Epithelial cell of proximal tubule (primary cell): ENCODE results near the gene PKDCC. TPM values are rescaled to one million over a fixed set of nuclear protein-coding genes. Genes with fewer than 3 reads are reported as not detected.
"Not testable (repeated sequence)": the region's sequence is repeated elsewhere in the genome, so short reads cannot be mapped to it uniquely, and the experiment has no call there.

Source experiments
- DNase-seq: peaks from one replicate; pipeline ENCODE4 v3.0.0-alpha.2; 2011; ENCODE audit warnings: low read depth
- H3K4me3 ChIP-seq: 2 replicates; pipeline ENCODE4 v1.5.1; 2011; ENCODE audit warnings: low read depth, mild to moderate bottlenecking, low read length
- CTCF ChIP-seq: conservative IDR thresholded peaks from 2 replicates; pipeline ENCODE4 v1.5.1; 2012; ENCODE audit warnings: low read depth, mild to moderate bottlenecking, low read length
- total RNA-seq: library from RNA; depleted of rRNA; stranded (reverse); fragments of >200 nt; gene quantifications from 2 replicates; pipeline ENCODE4 v1.2.3, GENCODE V29; 2015

The PKDCC gene
- total RNA-seq, 1 donor from 2014 or later, result 51.1 TPM

DNA sequence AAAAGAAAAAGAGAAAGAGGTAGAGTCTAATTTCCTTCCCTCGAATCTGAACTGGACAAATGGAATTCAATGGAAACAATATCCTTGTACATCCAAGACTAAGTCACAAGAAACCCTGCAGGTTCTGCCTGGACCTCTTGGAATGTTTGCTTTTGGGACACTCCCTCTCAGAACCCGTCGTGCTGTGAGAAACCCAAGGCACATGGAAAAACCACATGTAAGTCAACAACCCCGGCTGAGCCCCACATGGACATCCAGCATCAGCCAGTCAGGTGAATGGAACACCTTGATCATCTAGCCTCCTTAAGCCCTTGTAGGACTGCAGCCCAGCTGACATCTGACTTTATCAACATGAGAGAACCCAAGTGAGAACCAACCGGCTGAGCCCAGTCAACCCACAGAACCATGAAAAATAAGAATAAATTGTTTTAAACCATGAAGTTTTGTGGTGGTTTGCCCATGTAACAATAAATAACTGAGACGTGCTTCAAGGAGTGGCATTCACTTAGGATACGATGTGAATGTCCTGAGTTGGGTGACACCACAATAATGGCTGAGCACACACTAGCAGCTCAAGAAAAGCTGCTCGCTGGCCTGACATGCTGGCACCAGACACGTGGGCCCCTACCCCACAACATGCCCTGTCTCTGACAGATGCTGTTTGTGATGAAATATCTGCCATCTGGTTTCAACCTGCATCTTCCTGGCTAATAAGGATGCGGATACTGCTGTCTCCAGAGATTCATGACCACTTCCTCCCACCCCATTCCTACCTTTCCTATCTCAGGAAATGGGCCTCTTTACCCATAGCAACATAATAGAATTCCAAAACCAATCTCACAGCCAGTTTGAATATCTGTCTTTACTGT lies 28.8 kb downstream of the PKDCC start:
- DNase-seq, result no peak
- TF ChIP-seq CTCF, result no peak
- H3K4me3 ChIP-seq, result no peak overlapping the region

GRCh38 chr2:42077343-42077742 lies 29.5 kb downstream of the PKDCC start:
- TF ChIP-seq CTCF, result peak; percentile 51
- no peak for DNase-seq
- no peak overlapping the region for H3K4me3 ChIP-seq

GRCh38 chr2:42079737-42080287 lies 32.0 kb downstream of the PKDCC start:
- no peak for DNase-seq

DNA sequence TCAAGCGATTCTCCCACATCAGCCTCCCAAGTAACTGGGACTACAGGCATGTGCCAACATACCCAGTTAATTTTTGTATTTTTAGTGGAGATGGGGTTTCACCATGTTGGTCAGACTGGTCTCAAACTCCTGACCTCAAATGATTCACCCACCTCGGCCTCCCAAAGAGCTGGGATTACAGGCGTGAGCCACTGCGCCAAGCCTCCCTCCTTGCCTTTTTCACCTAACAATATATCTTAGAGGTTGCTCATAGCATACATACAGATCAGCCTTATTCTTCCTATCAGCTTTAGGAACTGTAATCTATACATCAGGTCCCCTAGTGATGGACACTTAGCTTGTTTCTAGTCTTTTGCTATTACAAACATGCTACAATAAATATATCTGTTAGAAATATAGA lies 33.3 kb downstream of the PKDCC start:
- DNase-seq, H3K4me3 ChIP-seq: not testable (repeated sequence)

More at GRCh38 chr2:42079737-42080287, 32.0 kb downstream of the PKDCC start:
- H3K4me3 ChIP-seq, result no peak overlapping the region
- no peak for TF ChIP-seq CTCF

DNA sequence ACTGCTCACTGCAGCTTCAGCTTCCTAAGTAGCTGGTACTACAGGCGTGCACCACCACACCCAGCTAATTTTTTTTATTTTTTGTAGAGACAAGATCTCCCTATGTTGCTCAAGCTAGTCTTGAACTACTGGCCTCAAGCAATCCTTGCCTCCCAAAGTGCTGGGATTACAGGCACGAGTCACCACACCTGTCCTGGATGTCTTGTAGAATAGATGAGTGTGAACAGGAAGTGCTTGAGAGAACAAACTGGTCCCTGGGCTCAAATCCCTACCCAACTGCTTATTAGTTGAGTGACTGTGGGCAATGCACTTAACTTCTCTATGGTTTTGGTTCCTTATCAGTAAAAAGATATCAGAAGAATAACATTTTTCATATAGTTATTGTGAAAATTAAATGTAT lies 34.2 kb downstream of the PKDCC start:
- H3K4me3 ChIP-seq, result no peak overlapping the region
- no peak for DNase-seq
- TF ChIP-seq CTCF, result no peak

DNA sequence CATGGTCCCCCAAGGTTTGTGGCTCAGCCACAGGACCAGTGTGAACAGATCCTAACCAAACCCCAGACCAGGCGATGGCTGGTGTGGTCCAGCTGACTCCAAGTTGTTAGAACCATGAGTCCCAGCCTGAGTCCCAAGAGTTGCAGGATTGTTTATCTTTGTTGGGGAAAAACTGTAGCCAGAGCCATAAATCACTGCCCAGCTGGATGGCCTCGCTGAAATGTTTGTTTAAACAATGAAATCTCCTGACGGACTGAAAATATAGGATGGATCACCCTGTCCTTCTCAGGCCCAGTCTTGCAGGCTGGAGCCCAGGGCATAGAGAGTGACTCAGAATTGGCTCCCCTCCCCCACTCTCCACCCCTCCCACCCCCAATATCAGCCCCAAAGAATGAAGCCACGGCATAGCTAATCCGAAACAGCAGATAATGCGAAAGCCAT lies 36.4 kb downstream of the PKDCC start:
- no peak overlapping the region for H3K4me3 ChIP-seq
- no peak for DNase-seq
- no peak for TF ChIP-seq CTCF

- not testable (repeated sequence) for H3K4me3 ChIP-seq, DNase-seq
These were observed 37.2 kb downstream of the PKDCC start for GRCh38 chr2:42085070-42085469.
